HT1080 (cell line): Measurements from ENCODE around the gene PCCA. TPM values are rescaled to one million over a fixed set of nuclear protein-coding genes. Genes with fewer than 3 reads are reported as not detected.
A peak's percentile ranks its signal among the peaks of the same experiment; 100 is the strongest.
"Not testable (repeated sequence)": the region's sequence is repeated elsewhere in the genome, so short reads cannot be mapped to it uniquely, and the experiment has no call there.

Source experiments
- DNase-seq: peaks from one replicate; pipeline ENCODE4 v3.0.0-alpha.2; 2015; ENCODE audit warnings: low read depth
- total RNA-seq: library from RNA; depleted of rRNA; stranded (reverse); fragments of >200 nt; shearing (Covaris generic); gene quantifications from 2 replicates; pipeline ENCODE4 v1.2.3, GENCODE V29; 2014

PCCA gene
- total RNA-seq, 1 experiment from 2014 or later = 17.0 TPM

- no peak for DNase-seq
These were observed 50.9 kb downstream of the PCCA start for GRCh38 chr13:100139817-100140216.

- DNase-seq = no peak
These were observed 51.5 kb downstream of the PCCA start for GRCh38 chr13:100140441-100140840.

DNA sequence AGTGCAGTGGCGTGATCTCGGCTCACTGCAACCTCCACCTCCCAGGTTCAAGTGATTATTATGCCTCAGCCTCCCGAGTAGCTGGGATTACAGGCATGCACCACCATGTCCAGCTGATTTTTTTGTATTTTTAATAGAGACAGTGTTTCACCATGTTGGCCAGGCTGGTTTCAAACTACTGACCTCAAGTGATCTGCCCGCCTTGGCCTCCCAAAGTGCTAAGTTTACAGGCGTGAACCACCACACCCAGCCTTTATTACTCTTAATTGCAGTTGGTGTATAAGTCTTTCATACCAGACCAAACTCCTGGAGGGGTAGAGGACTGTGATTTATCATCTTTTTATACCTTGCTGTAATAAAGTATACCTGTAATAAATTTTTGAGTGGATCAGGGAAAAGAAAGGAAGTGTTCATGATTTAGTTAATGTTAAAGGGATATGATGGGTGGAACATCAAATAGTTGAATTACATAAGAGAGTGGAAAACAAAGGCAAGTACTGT is 52.6 kb downstream of the PCCA start:
- DNase-seq = not testable (repeated sequence)

GRCh38 chr13:100146534-100146933 is 57.6 kb downstream of the PCCA start:
- DNase-seq = no peak

GRCh38 chr13:100147825-100148224 is 58.9 kb downstream of the PCCA start:
- DNase-seq = no peak

- DNase-seq = no peak
These were observed 59.5 kb downstream of the PCCA start for GRCh38 chr13:100148422-100148821.

DNA sequence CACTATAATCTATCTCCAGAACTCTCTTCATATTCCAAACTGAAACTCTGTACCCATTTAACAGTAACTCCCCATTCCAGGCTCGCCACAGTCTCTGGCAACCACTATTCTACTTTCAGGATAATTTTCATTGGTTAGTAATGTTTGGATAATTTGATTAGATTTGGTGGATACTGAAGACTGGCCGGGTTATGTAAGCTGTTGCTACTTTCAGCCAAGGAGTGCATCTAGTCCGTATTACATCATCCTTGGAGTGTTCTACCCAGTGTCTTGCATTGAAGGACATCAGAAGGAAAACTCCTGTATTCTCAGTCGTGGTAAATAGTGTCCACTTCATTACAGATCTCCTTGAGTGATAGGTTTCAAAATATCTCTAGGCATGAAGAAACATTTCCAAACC is 60.5 kb downstream of the PCCA start:
- no peak for DNase-seq

GRCh38 chr13:100150711-100151110 is 61.8 kb downstream of the PCCA start:
- DNase-seq = not testable (repeated sequence)

- no peak for DNase-seq
These were observed 66.0 kb downstream of the PCCA start for GRCh38 chr13:100154842-100155416.

DNA sequence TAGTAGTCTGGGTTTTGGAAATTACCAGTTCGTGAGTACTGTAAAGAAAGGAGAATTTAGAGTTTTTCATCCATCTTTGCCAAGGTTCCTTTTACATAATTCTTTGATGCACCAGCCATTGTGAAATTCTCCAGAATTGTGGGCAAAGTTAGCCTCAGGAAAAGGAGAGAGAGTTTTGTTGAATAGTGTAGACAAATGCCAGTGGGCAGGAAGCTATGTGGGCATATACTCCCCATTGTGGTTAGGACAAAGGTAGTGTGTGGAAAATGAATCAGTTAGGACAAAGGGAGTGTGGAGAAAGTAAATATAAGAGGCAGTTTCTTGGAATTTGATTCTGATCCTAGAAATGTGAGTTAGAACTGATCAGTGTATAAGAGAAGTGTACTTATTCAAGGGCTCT is 67.9 kb downstream of the PCCA start:
- peak; percentile 91 for DNase-seq

- DNase-seq = no peak
These were observed 69.7 kb downstream of the PCCA start for GRCh38 chr13:100158569-100158968.

GRCh38 chr13:100159584-100159983 is 70.7 kb downstream of the PCCA start:
- no peak for DNase-seq

- no peak for DNase-seq
These were observed 71.6 kb downstream of the PCCA start for GRCh38 chr13:100160450-100160849.

DNA sequence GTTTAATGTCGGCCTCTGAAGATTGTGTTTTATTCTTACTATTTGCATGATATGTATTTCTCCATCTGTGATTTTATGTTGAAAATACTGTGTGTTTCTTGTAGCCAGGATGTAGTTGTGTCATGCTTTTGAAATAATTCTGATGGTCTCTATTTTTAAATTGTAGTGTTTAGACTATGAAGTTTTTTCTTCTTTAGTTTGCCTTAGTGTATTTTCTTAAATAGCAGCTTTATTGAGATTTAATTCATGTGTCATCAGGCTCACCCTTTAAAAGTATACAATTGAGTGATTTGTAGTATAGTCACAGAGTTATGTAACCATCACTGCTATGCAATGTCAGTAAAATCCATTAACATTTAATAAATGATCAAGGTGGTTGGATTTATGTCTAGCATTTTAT is 74.5 kb downstream of the PCCA start:
- DNase-seq = no peak

DNA sequence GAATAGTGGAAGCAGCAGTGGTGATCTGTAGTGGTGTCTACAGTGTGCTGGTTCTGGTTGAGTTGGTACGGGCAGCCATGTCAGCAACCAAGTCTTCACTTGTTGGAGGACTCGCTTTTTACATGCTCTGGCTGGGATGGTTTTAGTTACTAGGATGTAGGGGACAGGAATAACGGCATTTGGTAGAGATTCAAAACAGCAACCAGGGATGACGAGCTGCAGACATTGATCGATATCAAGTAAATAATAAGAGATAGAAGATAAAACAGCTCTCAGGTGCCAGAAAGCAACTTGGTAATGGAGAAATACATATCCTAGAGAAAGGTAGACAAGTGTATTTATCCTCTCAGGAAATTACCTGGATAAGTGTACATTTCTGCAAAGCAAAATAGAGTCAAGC is 84.3 kb downstream of the PCCA start:
- DNase-seq = no peak

DNA sequence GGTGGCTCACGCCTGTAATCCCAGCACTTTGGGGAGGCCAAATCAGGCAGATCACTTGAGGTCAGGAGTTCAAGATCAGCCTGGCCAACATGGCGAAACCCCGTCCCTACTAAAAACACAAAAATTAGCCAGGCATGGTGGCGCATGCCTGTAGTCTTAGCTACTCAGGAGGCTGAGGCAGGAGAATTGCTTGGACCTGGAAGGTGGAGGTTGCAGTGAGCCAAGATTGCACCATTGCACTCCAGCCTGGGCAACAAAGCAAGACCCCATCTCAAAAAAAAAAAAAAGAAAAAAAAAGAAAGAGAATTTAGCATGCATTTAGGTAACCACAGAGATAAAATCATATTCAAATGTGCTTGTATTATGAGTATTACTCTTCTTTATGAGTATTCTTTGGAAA is 85.6 kb downstream of the PCCA start:
- DNase-seq = not testable (repeated sequence)

DNA sequence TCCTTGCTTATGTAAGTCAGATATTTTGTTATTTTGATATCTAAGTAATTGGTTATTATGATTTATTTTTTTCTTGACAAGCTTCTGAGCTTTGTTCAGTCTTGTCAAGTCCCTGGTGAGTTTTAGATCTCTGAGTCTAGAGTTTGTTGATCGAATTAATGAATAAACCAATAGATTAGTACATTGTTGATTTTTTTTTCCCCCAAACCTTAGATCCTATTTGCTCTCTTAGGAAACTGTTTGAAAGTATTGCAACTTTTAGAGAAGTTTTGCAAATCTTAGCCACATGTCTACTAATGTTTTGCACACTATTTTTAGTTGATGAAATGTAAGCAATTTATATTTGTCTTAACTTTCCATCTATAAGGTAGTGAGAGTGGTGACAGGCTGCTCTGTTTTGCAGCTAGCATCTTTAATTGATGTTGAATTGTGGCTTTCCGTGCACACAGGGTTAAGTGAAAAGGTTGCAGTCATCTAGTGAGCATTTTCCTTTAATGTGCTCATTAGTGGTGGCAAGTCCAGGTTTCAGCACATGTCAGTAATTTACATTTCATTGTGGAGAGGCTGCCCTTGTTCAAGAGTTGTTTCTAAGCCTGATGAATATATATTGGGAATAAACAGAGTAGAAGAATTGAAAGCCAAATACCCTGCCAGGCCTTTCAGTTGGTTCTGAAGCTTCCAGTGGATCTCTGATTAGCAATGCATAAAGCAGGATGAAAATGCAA is 86.3 kb downstream of the PCCA start:
- no peak for DNase-seq

GRCh38 chr13:100175803-100176182 is 86.9 kb downstream of the PCCA start:
- DNase-seq = no peak

- DNase-seq = peak; percentile 2
These were observed 88.0 kb downstream of the PCCA start for GRCh38 chr13:100176801-100177400.

- DNase-seq = no peak
These were observed 89.4 kb downstream of the PCCA start for GRCh38 chr13:100178309-100178708.

GRCh38 chr13:100179276-100179675 is 90.4 kb downstream of the PCCA start:
- DNase-seq = no peak

- no peak for DNase-seq
These were observed 94.1 kb downstream of the PCCA start for GRCh38 chr13:100182900-100183490.
